D721Med (cell line): ENCODE results near the gene IRS2.

ENCODE experiments used
- DNase-seq: peaks from one replicate; pipeline ENCODE4 v3.0.0; 2011; ENCODE audit warnings: low spot score; ENCODE audit not compliant: insufficient read length
- FAIRE-seq: peaks from 2 replicates; lab custom pipeline; 2011; peaks lifted over from hg19 to GRCh38; lab: Jason Lieb, UNC
- TF ChIP-seq, protein P1 (sequence below): IDR thresholded peaks from 2 replicates; pipeline ENCODE4 v1.5.1; 2012; ENCODE audit warnings: mild to moderate bottlenecking, control low read depth; ENCODE audit not compliant: insufficient read depth; ENCODE audit errors: missing control alignments

IRS2 gene

DNA sequence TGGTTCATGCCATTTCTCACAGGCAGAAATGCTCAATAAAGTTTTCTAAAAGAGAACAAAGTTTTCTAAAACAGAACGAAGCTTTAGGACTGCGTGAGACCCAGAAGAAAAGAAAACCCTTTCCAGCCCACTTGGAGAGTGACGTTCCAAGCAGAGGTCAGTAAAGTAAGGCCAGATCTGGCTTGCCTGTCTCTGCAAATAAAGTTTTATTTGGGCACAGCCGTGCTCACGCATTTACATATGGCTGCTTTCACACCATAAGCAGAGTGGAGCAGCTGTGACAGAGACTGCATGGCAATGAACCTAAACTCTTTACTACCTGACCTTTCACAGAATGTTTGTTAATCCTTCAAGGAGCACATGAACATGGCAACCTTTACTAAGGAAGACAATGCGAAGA lies 23.6 kb downstream of the IRS2 start:
- DNase-seq = no peak
- no peak for FAIRE-seq
- TF ChIP-seq, protein P1, sequence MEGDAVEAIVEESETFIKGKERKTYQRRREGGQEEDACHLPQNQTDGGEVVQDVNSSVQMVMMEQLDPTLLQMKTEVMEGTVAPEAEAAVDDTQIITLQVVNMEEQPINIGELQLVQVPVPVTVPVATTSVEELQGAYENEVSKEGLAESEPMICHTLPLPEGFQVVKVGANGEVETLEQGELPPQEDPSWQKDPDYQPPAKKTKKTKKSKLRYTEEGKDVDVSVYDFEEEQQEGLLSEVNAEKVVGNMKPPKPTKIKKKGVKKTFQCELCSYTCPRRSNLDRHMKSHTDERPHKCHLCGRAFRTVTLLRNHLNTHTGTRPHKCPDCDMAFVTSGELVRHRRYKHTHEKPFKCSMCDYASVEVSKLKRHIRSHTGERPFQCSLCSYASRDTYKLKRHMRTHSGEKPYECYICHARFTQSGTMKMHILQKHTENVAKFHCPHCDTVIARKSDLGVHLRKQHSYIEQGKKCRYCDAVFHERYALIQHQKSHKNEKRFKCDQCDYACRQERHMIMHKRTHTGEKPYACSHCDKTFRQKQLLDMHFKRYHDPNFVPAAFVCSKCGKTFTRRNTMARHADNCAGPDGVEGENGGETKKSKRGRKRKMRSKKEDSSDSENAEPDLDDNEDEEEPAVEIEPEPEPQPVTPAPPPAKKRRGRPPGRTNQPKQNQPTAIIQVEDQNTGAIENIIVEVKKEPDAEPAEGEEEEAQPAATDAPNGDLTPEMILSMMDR = no peak

- FAIRE-seq (no peak), DNase-seq (no peak)
- TF ChIP-seq, protein P1 = no peak
Observed at GRCh38 chr13:109761695-109762094, 24.7 kb downstream of the IRS2 start.

GRCh38 chr13:109760951-109761350 lies 25.4 kb downstream of the IRS2 start:
- FAIRE-seq = no peak
- TF ChIP-seq, protein P1 = no peak
- no peak for DNase-seq

DNA sequence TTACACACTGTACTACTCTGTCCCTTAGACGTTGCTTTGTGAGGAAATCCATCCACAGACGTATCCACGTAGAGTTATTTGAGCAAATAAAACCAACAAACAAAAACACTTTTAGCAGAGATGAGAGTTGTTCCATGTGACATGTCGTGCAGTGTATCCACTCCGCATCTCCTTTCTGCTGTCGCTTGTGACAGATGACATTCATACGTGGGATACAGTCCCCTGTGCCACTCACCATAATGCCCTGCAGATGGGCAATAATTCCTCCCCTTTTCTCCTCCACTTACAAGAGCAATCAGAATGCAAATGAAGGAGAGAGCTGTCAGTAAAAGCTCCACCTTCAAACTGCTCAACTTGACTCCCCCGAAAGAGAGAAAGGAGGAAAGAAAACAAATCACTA lies 26.0 kb downstream of the IRS2 start:
- FAIRE-seq = no peak
- DNase-seq = no peak
- TF ChIP-seq, protein P1 = no peak

- no peak for DNase-seq
- no peak for FAIRE-seq
- TF ChIP-seq, protein P1 = no peak
Observed at GRCh38 chr13:109759609-109760008, 26.8 kb downstream of the IRS2 start.

GRCh38 chr13:109758937-109759480 lies 27.4 kb downstream of the IRS2 start:
- TF ChIP-seq, protein P1 = no peak
- FAIRE-seq = no peak
- DNase-seq = no peak

- TF ChIP-seq, protein P1 = no peak
- DNase-seq (no peak), FAIRE-seq (no peak)
Observed at GRCh38 chr13:109756778-109757177, 29.6 kb downstream of the IRS2 start.
